SK-N-DZ (cell line): Measurements from ENCODE around the gene PPOX.

ENCODE experiments used
- DNase-seq: peaks from one replicate; pipeline ENCODE4 v3.0.0-alpha.2; 2015; ENCODE audit warnings: low spot score

The PPOX gene

GRCh38 chr1:161197560-161198193, 31.5 kb downstream of the PPOX start:
- no peak for DNase-seq

DNA sequence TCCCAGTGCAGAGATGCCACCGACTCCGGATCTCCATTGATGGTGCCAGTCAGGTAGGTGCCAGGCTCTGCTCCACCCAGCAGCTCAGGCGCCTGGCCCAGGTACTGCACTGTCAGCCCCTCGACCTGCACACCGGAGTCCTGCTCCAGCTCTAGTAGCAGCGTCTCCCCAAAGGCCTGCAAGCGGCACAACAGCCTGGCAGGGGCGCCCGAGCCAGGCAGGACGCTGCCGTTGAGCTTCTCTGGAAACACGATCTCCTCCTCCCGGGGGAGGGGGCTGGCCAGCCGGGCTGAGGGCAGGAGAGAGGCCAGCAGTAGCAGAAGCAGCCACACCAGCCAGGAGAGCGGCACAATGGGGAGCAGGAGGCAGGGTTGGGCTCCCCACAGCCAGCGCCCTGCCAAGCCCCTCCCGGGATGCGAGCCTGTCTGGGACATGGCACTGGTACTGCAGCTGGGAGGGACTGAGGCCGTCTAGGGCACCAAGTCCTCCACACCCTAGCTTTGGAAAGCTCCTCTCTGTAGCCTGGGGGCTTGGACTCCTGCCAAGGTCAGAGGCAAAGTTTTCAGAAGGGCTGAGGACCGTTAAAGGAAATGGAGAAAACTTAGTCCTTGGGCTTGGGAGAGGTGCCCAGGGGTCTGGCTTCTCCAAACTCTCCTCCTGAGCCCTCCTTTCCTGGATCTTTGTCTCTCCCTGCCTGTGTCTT, 32.1 kb downstream of the PPOX start:
- peak; percentile 62 for DNase-seq

GRCh38 chr1:161198897-161199431, 32.7 kb downstream of the PPOX start, which contains the start of gene ADAMTS4:
ADAMTS4 (minus strand) TSS chr1:161199054; CDS start chr1:161198627, 427 bp downstream.
- peak; percentile 86 for DNase-seq

- DNase-seq = no peak
These were observed 33.4 kb downstream of the PPOX start for GRCh38 chr1:161199506-161200139.

GRCh38 chr1:161200421-161200991, 34.3 kb downstream of the PPOX start:
- no peak for DNase-seq

DNA sequence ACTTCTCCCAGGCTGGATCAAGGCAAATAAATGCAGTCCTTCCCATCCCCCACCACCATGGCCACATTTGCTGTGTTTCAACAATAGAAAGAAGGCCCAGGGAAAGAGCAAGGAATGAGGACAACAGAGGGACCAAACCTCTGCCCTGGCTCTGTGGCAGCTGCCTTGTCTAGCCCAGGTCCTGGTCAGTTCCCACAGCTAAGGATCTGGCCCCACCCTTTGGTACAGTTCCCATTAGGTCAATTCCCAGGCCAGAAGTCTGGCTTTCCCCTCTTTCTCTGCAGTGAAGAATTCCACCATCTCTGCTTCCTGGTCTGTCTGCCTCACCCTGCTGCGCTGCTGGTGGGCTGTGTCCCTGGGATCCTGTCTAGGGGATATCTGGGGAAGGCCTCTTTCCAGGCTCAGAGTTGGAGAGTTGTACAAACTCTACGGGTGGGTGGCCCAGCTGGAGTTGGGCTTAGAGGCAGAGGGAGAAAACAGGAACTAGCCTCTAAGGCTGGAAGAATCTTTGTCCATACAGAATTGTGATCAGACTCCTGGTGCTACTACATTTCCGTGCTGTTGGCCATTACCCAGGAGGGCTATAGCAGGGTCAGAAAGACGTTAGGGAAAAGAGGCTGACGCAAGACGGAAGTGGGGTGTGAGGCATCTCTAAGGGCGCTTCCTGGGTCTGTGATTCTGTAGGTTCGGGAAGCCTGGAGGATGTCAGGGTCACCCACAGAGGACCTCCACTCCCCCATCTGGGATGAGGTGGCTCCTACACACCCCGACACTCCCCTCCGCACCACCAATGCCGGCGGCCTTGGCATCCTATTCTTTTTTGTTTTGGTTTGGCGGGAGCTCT, 35.0 kb downstream of the PPOX start:
- no peak for DNase-seq

DNA sequence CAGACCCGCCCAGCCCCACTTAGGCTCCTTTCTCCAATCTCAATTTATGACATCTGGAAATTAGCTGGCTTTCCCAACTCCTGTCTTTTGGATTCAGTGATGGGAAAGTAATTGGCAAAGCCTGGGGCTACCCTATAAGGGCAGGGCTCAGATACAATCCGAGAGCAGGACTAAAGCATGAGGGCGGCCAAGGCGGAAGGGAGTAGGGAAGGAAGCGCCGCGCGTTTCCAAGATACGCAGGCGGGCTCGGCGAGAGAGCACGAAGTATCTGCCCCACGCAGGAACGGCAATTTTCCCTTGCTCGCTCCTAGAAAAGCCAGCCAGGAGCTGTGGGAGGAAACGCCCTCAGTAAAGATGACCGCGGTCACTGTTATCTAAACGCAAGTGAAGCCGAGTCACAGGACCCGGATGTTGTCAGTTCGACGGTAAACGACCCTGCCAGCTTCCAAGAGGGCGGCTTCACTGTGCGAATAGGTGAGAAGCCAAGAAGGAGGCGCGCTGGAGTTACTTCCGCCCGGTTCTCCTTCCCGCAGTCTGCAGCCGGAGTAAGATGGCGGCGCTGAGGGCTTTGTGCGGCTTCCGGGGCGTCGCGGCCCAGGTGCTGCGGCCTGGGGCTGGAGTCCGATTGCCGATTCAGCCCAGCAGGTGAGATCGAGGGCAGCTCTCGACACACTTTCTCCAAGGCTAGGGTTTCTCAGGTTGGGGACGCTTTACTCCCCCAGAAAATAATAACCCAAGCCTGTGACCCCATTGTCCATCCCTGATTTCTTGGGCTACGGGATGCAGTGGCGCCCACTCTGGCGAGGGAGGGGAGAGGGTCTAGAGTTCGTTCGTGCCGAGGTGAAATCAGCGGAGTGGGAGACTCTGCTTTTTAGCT, 35.8 kb downstream of the PPOX start, which contains the start of gene NDUFS2:
NDUFS2 (plus strand) TSS at position 532 of the 877 bp plus-strand sequence; CDS start at position 551, 19 bp downstream.
- DNase-seq = peak; percentile 99

- no peak for DNase-seq
These were observed 40.4 kb downstream of the PPOX start for GRCh38 chr1:161206411-161207140.

DNA sequence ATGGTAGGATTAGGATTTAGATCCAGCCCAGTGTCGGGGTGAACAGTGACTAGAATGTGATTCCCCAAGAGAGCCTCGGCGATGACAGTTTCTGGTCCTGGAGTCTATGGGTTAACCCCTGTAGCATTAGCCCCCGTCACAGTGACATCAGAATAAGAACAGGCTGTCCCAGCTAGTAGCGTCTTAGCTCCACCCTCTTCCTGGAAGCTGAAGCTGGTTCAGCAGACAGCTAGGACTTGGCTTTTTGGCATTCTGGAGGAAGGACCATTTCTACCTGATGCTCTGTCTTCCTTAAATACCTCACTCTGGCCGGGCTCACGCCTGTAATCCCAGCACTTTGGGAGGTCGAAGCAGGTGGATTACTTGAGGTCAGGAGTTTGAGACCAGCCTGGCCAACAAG, 40.9 kb downstream of the PPOX start:
- DNase-seq = no peak

DNA sequence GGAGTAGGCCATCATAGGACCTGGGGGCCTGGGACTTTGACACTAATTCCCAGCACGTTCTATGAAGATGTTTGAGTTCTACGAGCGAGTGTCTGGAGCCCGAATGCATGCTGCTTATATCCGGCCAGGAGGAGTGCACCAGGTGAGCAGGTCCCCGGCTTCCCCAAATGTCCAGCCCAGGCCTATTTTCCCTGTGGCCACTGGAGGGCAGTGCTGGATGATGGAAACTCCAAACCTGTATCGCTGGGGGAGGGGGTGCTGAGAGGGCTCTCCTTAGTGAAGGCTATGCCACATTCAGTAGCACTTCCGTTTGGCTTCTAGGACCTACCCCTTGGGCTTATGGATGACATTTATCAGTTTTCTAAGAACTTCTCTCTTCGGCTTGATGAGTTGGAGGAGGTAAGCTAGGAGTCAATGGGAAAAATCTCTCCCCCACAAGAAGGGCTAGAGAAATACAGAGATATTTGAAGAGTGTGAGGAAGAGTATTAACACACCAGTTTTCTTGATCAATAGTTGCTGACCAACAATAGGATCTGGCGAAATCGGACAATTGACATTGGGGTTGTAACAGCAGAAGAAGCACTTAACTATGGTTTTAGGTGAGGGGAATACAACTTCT, 43.7 kb downstream of the PPOX start:
- peak; percentile 67 for DNase-seq

DNA sequence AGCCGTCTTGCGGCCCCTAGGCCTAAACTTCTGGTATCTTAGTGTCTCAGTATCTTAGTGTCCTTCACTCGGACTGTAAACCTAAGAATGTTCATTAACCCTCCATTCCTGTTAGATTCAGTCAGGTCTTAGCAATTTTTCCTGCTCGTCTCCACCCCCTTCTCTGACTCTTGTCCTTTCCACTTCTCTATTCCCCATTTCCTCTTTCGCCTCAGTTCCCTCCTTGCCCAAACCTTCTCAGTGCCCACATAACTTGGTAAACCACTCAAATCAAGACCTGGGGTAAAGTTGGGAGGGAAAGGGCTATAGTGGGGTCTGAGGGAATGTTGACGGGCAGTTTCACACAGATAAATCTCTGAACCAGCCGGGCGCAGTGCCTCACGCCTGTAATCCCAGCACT, 48.1 kb downstream of the PPOX start:
- no peak for DNase-seq

DNA sequence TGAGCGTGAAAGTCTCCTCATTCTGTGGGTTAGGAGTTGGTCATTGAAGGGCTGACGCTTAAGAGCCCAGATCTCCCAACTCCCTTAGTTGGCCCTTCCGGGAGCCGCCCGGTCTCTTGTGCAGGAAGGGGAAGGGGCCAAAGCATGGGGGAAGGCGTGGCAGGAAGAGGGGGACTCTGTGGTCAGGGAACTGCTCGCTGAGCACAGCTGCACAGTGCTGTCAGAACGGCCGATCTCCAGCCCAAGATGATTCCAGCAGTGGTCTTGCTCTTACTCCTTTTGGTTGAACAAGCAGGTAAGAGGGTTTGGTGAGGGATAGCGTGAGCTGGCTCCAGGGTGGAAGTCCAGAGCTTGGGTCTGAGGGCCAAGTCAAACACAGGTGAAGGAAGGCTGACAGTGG, 48.9 kb downstream of the PPOX start, which contains the start of gene FCER1G:
FCER1G (plus strand) TSS at position 220 of the 400 bp plus-strand sequence; CDS start at position 247, 27 bp downstream.
- DNase-seq = no peak

GRCh38 chr1:161216945-161217712, 50.9 kb downstream of the PPOX start:
- no peak for DNase-seq

DNA sequence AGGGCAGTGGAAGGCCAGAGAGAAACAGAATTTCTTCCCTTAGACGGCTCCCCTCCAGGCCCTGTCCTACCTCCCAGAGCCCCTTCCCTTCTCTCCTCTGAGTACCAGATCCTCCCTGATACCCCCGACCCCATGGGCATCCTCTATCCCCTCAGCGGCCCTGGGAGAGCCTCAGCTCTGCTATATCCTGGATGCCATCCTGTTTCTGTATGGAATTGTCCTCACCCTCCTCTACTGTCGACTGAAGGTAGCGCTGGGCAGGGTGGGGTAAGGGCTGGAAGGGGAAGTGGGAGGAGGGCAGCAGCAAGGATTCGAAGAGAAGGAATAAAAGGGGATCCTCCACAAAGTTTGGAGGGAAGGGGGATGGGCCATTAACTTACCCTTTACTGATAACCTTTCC, 51.6 kb downstream of the PPOX start:
- no peak for DNase-seq

GRCh38 chr1:161218301-161219077, 52.3 kb downstream of the PPOX start:
- no peak for DNase-seq

GRCh38 chr1:161219078-161219892, 53.1 kb downstream of the PPOX start:
- DNase-seq = no peak
